GM12864 (cell line): ENCODE measurements around the gene CDKAL1.

Source experiments
- DNase-seq: peaks from one replicate; pipeline ENCODE4 v3.0.0-alpha.2; 2011; ENCODE audit warnings: low read depth
- H3K4me3 ChIP-seq: 2 replicates; pipeline ENCODE4 v1.5.1; 2011; ENCODE audit warnings: mild to moderate bottlenecking, low read depth, low read length, control low read depth
- TF ChIP-seq, protein P1 (sequence below): IDR thresholded peaks from 2 replicates; pipeline ENCODE4 v1.5.1; 2011; ENCODE audit warnings: low read depth, mild to moderate bottlenecking, moderate library complexity, low read length, control low read depth, inconsistent platforms; ENCODE audit errors: missing control alignments

The CDKAL1 gene

DNA sequence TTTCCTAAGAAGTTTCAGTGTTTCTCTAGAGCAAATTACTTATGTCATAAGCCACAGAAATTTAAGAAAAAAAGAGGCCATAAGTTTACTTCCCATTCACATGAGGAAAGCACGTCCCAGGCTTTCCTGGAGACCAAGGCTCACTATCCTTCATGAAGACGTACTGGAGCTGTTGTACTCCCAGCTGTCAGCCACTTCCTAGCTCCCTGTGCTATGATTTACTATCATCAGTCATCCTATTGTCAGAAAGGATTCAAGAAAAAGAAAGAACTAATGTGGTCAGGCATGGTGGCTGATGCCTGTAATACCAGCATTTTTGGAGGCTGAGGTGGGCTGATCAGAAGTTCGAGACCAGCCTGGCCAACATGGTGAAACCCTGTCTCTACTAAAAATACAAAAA lies 721.9 kb downstream of the CDKAL1 start:
- H3K4me3 ChIP-seq: no peak overlapping the region
- TF ChIP-seq, protein P1, sequence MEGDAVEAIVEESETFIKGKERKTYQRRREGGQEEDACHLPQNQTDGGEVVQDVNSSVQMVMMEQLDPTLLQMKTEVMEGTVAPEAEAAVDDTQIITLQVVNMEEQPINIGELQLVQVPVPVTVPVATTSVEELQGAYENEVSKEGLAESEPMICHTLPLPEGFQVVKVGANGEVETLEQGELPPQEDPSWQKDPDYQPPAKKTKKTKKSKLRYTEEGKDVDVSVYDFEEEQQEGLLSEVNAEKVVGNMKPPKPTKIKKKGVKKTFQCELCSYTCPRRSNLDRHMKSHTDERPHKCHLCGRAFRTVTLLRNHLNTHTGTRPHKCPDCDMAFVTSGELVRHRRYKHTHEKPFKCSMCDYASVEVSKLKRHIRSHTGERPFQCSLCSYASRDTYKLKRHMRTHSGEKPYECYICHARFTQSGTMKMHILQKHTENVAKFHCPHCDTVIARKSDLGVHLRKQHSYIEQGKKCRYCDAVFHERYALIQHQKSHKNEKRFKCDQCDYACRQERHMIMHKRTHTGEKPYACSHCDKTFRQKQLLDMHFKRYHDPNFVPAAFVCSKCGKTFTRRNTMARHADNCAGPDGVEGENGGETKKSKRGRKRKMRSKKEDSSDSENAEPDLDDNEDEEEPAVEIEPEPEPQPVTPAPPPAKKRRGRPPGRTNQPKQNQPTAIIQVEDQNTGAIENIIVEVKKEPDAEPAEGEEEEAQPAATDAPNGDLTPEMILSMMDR: no peak
- no peak for DNase-seq

DNA sequence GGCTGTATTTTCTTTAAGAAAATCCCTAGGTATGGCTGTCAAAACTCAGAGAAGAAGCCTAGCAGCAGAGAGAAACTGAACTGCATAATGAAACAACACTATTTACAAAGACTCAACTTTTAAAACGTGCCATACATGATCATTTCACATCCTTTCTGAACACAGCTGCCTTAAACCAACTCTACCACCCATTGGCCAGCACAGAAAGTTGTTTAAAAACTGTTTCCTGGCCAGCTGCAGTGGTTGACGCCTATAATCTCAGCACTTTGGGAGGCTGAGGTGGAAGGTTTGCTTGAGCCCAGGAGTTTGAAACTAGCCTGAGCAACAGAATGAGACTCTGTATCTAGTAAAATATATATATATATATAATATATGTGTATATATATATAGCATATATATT lies 722.9 kb downstream of the CDKAL1 start:
- H3K4me3 ChIP-seq: no peak overlapping the region
- DNase-seq: no peak
- TF ChIP-seq, protein P1: no peak

DNA sequence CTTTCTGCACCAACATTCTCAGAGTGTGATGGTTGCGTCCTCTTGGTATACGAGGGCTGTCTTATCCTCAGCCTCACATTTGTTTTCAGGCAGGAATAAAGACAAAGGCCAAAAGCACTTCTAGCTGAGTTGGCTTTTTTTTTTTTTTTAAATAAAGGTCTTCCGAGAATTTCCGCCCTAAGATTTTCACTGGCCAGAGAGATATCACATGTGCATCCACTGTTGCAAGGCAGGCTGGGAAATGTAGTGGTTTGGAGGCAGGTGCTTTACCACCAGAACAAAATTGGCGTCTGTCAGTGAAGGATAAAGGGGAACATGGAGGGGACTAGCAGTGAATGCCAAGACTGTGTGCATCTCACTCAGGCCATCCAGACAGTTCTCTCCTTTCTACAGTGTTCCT lies 724.4 kb downstream of the CDKAL1 start:
- H3K4me3 ChIP-seq: no peak overlapping the region
- TF ChIP-seq, protein P1: no peak
- no peak for DNase-seq

DNA sequence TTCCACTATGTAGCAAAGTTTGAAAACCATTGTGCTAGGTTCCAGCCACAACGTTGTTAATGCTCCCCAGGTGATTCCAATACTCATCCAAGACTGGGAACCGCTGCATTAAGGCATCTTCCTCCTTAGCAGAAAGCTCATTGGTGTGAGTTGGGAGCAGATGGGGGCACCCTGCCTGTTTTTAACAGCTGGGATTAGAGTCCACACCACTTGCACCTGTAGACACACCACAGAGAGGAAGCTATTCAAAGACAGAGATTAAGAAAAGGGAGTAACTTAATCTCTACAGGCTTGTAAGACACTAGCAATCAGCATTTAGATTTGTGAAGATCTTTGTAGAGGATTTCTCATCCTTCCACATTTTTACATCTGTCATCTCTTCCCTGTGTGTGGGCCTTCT lies 725.4 kb downstream of the CDKAL1 start:
- H3K4me3 ChIP-seq: no peak overlapping the region
- TF ChIP-seq, protein P1: no peak
- DNase-seq: no peak

DNA sequence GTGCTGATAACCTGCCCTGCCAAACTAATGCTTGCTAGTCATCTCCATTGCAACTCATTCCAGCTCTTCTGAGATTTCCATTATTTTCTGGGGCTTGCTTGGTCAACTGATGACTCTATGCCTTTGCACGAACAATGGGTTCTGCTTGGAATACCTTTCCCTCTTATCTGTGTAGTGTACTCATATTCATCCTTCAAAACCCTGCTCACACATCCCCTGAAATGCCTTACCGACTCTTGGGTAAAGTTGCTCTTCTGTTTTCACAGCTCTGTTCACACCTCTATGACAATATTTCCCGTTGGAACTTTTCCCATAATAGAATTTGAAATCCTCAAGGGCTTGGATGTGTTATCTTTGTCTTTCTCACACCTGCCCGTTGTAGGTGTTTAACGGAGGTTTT lies 728.2 kb downstream of the CDKAL1 start:
- no peak for DNase-seq
- TF ChIP-seq, protein P1: no peak

DNA sequence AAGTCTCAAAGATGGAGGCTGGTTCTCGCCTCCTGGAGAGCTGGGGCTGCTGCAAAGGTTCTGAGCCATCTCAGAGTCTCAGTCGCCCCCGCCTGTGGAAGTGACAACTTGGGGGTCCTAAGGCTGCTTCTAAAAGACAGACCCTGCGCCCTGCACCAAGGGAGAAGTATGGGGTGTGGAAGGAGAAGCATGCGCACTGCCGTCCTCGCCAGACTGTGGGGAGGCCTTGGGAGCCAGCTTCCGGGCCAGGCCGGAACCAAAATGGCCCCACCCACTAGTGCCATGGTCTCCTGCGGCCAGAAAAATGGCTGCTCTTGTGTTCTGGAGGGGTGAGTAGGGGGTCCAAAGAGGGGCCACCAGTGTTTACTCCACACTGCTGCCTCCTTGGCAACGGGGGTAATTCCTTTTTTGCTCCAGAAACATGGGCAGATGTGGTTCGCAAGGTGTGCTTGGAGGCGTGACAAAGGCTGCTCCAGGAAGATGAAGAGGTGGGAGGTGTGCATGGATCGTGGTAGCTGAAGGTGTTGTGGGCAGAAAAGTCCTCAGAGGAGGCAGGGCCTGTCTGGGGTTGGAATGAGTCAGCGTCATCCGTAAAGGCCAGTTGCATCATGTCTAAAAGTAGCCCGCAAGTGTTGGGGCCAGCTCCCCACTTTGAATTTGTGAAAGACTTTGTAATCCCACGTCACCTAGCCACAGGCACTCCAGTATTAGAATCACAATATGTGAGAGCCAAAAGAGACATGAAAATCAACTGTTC lies 729.5 kb downstream of the CDKAL1 start:
- DNase-seq: peak; percentile 68
- no peak overlapping the region for H3K4me3 ChIP-seq
- TF ChIP-seq, protein P1: no peak

More for the DNA sequence above, 728.2 kb downstream of the CDKAL1 start:
- H3K4me3 ChIP-seq: no peak overlapping the region

DNA sequence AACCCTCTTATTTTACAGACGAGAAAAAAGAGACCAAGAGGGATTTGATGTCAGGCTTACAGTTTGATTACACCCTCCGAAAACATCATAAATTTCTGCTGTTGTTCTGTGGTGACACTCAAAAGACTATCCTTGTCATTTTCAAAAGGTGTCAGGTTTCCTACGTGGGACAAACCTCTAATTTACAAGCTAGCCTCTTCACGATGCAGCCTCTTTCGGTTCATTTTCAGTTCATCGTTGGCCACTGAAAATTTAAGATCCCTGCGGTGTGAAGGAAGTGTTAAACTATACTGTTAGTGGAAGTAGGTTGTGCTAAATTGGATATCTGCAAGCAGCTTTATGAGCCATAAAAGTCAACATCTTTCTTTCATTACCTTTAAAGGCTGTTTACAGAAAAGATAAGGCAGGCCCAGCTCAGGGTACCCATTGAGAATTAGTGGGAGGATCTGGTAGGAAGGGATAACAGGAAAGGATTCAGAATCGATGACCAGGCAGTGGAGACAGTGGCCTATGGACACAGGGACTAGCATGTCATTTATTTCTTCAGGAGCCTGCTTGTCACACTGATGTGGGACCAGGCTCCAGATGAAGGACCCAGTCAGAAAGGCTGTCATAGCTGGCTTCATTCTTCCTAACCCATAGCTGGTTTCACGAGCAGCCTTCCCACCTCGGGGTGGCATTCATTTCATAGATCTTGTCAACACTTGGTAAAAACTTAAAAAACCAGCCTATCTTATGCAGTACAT lies 730.2 kb downstream of the CDKAL1 start:
- no peak for DNase-seq
- TF ChIP-seq, protein P1: no peak
- no peak overlapping the region for H3K4me3 ChIP-seq
